ENCODE measurements around the gene ABCB9. TPM values are rescaled to one million over a fixed set of nuclear protein-coding genes. Genes with fewer than 3 reads are reported as not detected.

The ABCB9 gene
- polyA plus RNA-seq, 1 donor, result 8.4 TPM

GRCh38 chr12:122982963-122983788, 16.9 kb upstream of the ABCB9 start:
- DNase-seq, result no peak

- DNase-seq, result no peak
Measured at GRCh38 chr12:122982477-122982815, 16.2 kb upstream of the ABCB9 start.

GRCh38 chr12:122981587-122982476, 15.6 kb upstream of the ABCB9 start:
- DNase-seq, result no peak

- no peak for DNase-seq
Measured at GRCh38 chr12:122981036-122981471, 14.8 kb upstream of the ABCB9 start.

GRCh38 chr12:122980183-122981035, 14.1 kb upstream of the ABCB9 start, which contains the start of gene ARL6IP4:
ARL6IP4 (plus strand) TSS chr12:122980681; CDS start chr12:122981140, 459 bp downstream.
- DNase-seq, result no peak

- DNase-seq, result no peak
Measured at GRCh38 chr12:122979908-122980182, 13.6 kb upstream of the ABCB9 start.

GRCh38 chr12:122979001-122979907, 13.0 kb upstream of the ABCB9 start:
- DNase-seq, result no peak

GRCh38 chr12:122978507-122978955, 12.3 kb upstream of the ABCB9 start:
- DNase-seq, result no peak

- DNase-seq, result no peak
Measured at GRCh38 chr12:122977655-122978392, 11.6 kb upstream of the ABCB9 start.

- no peak for DNase-seq
Measured at GRCh38 chr12:122977153-122977552, 10.9 kb upstream of the ABCB9 start.

GRCh38 chr12:122976648-122976975, 10.3 kb upstream of the ABCB9 start:
- no peak for DNase-seq

GRCh38 chr12:122975790-122976647, 9.8 kb upstream of the ABCB9 start:
- DNase-seq, result no peak

GRCh38 chr12:122974892-122975789, 8.9 kb upstream of the ABCB9 start, which contains the start of gene OGFOD2:
OGFOD2 (plus strand) TSS chr12:122975244; CDS start chr12:122975252, 8 bp downstream.
- DNase-seq, result peak; percentile 89

- DNase-seq, result peak; percentile 99
Measured at GRCh38 chr12:122974274-122974891, 8.1 kb upstream of the ABCB9 start.

- no peak for DNase-seq
Measured at GRCh38 chr12:122969676-122970075, 3.4 kb upstream of the ABCB9 start.

GRCh38 chr12:122968104-122968503, 1.8 kb upstream of the ABCB9 start:
- DNase-seq, result no peak

GRCh38 chr12:122966743-122967550, 684 bp upstream of the ABCB9 start:
- no peak for DNase-seq

Data from left kidney (tissue), 2 donors.